ENCODE results near the gene DCST1. TPM values are rescaled to one million over a fixed set of nuclear protein-coding genes. Genes with fewer than 3 reads are reported as not detected.
A peak's percentile ranks its signal among the peaks of the same experiment; 100 is the strongest.

The DCST1 gene
- total RNA-seq, 1 donor from 2014 or later: not detected

DNA sequence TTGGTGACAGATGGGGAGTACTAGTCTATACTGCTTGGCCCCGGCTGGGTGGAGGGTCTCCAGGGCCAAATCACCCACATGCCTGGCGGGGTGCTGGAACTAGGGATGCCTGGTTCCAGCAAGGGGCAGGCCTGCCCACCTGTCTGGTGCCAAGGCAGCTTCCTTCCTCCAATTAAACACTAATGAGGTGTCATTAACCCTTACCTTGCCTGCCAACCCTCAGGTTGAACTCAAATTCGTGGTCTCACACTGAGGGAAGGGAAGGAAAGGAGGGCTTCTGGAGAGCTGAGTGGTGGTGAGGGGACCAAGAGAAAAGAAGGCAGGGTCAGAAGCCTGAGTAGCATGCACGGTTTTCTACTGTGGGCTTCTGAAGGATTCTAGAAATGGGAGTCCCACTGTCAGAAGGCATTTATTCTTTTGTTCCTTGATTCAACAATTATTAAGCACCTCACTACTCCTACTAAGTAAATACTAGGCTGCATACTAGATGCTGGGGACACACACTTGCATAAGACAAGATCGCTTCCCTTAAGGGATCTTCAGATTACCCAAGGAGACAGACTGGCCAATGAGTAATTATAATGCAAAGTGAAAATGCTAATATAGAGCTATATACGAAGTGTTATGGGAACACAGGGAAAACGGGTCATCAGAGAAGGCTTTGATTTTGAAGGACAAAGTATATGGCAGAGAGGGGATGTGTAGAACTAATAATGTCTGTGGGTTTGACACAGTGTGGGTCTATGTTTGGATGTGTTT is 39.1 kb downstream of the DCST1 start:
- Mint-ChIP-seq H3K9me3 (no peaks in the 10 kb centered on the region), H3K4me1 (peaks cover 28% of the 10 kb centered on the region), H3K36me3 (ENCODE audit: low read depth) (no peaks in the 10 kb centered on the region), H3K4me3 (peak overlapping the region; percentile 79), H3K27ac (ENCODE audit: unreplicated experiment) (no peak overlapping the region), H3K27me3 (ENCODE audit: low read depth) (peaks cover 34% of the 10 kb centered on the region)
- TF ChIP-seq, protein P1, sequence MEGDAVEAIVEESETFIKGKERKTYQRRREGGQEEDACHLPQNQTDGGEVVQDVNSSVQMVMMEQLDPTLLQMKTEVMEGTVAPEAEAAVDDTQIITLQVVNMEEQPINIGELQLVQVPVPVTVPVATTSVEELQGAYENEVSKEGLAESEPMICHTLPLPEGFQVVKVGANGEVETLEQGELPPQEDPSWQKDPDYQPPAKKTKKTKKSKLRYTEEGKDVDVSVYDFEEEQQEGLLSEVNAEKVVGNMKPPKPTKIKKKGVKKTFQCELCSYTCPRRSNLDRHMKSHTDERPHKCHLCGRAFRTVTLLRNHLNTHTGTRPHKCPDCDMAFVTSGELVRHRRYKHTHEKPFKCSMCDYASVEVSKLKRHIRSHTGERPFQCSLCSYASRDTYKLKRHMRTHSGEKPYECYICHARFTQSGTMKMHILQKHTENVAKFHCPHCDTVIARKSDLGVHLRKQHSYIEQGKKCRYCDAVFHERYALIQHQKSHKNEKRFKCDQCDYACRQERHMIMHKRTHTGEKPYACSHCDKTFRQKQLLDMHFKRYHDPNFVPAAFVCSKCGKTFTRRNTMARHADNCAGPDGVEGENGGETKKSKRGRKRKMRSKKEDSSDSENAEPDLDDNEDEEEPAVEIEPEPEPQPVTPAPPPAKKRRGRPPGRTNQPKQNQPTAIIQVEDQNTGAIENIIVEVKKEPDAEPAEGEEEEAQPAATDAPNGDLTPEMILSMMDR (conservative IDR thresholded peaks at IDR 0.05): no peak
- no peak for DNase-seq (ENCODE audit: low read depth, low spot score)

DNA sequence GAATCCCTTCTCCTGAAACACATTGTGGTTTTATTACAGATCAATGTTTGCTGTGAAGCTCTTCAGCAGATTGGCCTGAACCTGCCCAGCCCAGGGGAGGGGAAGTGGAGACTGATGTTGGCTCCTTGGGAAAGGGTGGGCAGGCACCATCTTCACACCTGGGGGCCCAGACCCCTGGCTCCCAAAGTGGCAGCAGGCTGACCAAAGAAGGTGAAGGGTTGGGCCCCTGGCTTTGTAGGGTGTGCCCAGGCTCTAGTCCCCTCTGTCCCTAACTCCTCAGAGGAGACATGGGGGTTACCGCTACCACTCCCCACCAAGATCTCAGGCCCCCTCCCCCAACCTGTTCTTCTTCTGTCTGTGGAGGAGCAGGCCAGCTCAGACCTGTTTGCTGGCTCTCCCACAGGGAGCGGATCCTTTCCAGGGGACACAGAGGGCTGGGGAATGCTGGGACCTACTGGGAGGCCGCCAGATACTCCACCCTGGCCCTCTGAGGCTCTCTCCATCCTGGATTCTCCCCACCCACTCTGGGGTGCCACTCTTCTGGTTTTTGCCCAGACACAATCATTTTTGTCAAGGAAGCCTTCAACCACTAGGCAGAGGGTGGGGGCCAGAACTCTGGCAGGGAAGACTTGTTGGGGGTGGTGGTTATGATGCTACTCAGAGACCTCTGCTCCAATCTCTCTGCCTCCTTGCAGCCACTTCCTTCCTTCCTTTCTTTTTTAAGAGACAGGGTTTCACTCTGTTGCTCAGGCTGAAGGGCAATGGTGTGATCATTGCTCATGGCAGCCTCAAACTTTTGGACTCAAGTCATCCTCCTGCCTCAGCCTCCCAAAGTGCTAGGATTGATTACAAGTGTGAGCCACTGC is 40.0 kb downstream of the DCST1 start:
- no peak overlapping the region for H3K4me3 Mint-ChIP-seq

DNA sequence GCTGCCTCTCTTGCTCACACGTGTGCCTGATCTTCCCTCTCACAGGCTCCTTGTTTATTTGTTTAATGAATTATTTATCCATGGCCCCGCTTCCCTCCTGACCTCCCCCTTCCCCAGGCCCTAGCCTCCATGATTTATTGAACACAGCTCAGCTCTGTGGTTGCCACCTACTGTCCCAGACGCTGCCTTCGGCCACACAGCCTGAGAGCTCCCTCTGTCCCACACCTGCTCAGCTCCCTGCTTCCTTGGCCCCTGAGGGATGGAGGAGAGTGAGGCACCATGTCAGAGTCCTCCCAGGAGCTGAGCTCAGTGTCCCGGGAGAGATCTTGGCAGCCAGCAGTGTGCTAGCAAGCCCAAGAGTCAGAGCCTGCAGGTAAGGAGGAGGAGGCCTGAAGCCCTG is 41.9 kb downstream of the DCST1 start:
- H3K27ac Mint-ChIP-seq (ENCODE audit: unreplicated experiment): no peak overlapping the region
- peaks cover 54% of the 10 kb centered on the region for H3K27me3 Mint-ChIP-seq (ENCODE audit: low read depth)
- H3K4me3 Mint-ChIP-seq: peak overlapping the region; percentile 56

More for the DNA sequence above, 40.0 kb downstream of the DCST1 start:
- TF ChIP-seq, protein P1 (conservative IDR thresholded peaks at IDR 0.05): no peak
- Mint-ChIP-seq H3K36me3 (ENCODE audit: low read depth) (no peaks in the 10 kb centered on the region), H3K9me3 (no peaks in the 10 kb centered on the region), H3K27me3 (ENCODE audit: low read depth) (peaks cover 43% of the 10 kb centered on the region), H3K27ac (ENCODE audit: unreplicated experiment) (no peak overlapping the region), H3K4me1 (peaks cover 28% of the 10 kb centered on the region)
- DNase-seq (ENCODE audit: low read depth, low spot score): no peak

DNA sequence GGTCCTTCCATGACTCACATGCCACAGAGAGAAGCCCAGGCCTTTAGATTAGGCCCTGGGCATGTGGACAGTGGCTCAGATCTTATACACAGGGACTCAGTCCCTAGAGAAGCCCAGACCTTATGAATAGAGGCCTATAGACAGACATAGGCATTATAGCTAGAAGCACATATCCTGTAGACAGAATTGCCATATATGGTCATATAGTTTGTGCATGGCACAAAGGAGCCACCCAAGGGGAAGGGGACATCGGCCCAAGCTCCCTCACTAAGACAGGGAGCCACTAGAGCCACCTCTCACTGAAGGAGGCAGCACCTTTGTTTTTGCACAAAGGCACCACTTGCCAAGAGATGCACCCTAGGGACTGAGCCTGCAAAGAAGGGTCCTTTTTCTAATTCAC is 42.7 kb downstream of the DCST1 start:
- peak overlapping the region; percentile 16 for H3K27ac Mint-ChIP-seq (ENCODE audit: unreplicated experiment)
- DNase-seq (ENCODE audit: low read depth, low spot score): no peak
- TF ChIP-seq, protein P1 (conservative IDR thresholded peaks at IDR 0.05): no peak
- H3K9me3 Mint-ChIP-seq: no peaks in the 10 kb centered on the region
- H3K36me3 Mint-ChIP-seq (ENCODE audit: low read depth): no peaks in the 10 kb centered on the region
- H3K27me3 Mint-ChIP-seq (ENCODE audit: low read depth): peaks cover 60% of the 10 kb centered on the region
- peaks cover 35% of the 10 kb centered on the region for H3K4me1 Mint-ChIP-seq
- H3K4me3 Mint-ChIP-seq: peak overlapping the region; percentile 74

More for the DNA sequence above, 41.9 kb downstream of the DCST1 start:
- no peaks in the 10 kb centered on the region for H3K36me3 Mint-ChIP-seq (ENCODE audit: low read depth)
- TF ChIP-seq, protein P1 (conservative IDR thresholded peaks at IDR 0.05): no peak
- no peaks in the 10 kb centered on the region for H3K9me3 Mint-ChIP-seq
- no peak for DNase-seq (ENCODE audit: low read depth, low spot score)
- peaks cover 33% of the 10 kb centered on the region for H3K4me1 Mint-ChIP-seq

DNA sequence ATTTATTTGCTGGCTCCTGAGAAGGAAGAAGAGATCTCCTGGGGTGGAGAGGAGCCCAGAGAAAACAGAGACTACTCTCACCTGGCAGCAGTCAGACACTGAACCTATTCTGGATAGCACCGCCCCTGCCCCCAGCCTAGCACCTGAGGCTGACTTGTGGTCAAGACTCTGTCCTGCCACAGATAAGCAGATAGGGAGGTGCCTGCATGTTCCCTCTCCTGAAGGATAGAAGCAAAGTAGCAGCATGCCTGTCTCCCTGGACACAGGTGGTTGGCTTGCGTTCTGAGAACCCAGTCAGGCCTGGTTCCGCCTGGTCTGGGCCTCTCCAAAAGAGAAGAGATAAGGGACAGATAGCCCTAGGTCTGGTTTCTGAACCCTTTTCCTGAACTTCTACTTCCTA is 43.7 kb downstream of the DCST1 start:
- peaks cover 31% of the 10 kb centered on the region for H3K4me1 Mint-ChIP-seq
- no peak overlapping the region for H3K27ac Mint-ChIP-seq (ENCODE audit: unreplicated experiment)
- no peaks in the 10 kb centered on the region for H3K9me3 Mint-ChIP-seq
- TF ChIP-seq, protein P1 (conservative IDR thresholded peaks at IDR 0.05): no peak
- peaks cover 58% of the 10 kb centered on the region for H3K27me3 Mint-ChIP-seq (ENCODE audit: low read depth)
- peak overlapping the region; percentile 78 for H3K4me3 Mint-ChIP-seq
- DNase-seq (ENCODE audit: low read depth, low spot score): no peak
- H3K36me3 Mint-ChIP-seq (ENCODE audit: low read depth): no peaks in the 10 kb centered on the region

Measured in neural crest cell (in vitro differentiated cells).